K562 (cell line): ENCODE data around the gene ARPC4. TPM values are rescaled to one million over a fixed set of nuclear protein-coding genes. Genes with fewer than 3 reads are reported as not detected.

Source experiments
- ATAC-seq: fragments of 200-7000 bp; cut with Tn5 transposase; 3 replicates; pipeline ENCODE4 v1.9.1; 2020; ENCODE audit warnings: moderate library complexity
- BruUV-seq: library from RNA; stranded (reverse); fragments of 400-500 nt; replicated peaks from 2 replicates; lab custom pipeline; 2021; lab: Mats Ljungman, UMichigan
- CTCF ChIA-PET: fragments of 300-600 bp; formaldehyde crosslinking; extraction: SDS; loops from one replicate; lab custom pipeline; 2021; ENCODE audit warnings: low intra/inter-chr PET ratio; lab: Yijun Ruan, JAX
- POLR2A ChIA-PET: fragments of 300-600, 350-650 bp; sonication (Branson Sonifier 250); formaldehyde crosslinking; extraction: SDS; loops from one replicate; lab custom pipeline; 2021; ENCODE audit warnings: antibody characterized with exemption, inconsistent platforms; lab: Yijun Ruan, JAX
- DNase-seq, 4 experiments: peaks; one replicate each; pipeline versions ENCODE4 v3.0.0 to v3.0.0-alpha.2; 2011 to 2018; ENCODE audit warnings: low spot score in 3 of 4, mixed read lengths in 3 of 4; ENCODE audit errors: extremely low read depth in 1 of 4
- FAIRE-seq: peaks from 2 replicates; lab custom pipeline; 2011; peaks lifted over from hg19 to GRCh38; lab: Jason Lieb, UNC
- H2AFZ ChIP-seq: 2 replicates; pipeline ENCODE4 v1.6.0; 2011; ENCODE audit warnings: low read depth, low read length, control low read depth, inconsistent platforms
- H3K27ac ChIP-seq: fragments of 200-600 bp; 3 replicates; pipeline ENCODE4 v1.8.0; 2011; ENCODE audit warnings: low read depth, mild to moderate bottlenecking, control low read depth, inconsistent platforms, low read length, moderate library complexity, mixed read lengths; ENCODE audit errors: extremely low read depth
- H3K27me3 ChIP-seq, 2 experiments: fragments of 300-600 bp in 1 of 2; 2 replicates in 1 of 2; 3 replicates in 1 of 2; pipeline versions ENCODE4 v1.6.0 to v1.8.0; 2011; ENCODE audit warnings: inconsistent platforms in 2 of 2, low read length in 2 of 2, mild to moderate bottlenecking in 1 of 2, mixed read lengths in 1 of 2, moderate library complexity in 1 of 2; ENCODE audit not compliant: control insufficient read depth in 2 of 2, insufficient read depth in 2 of 2
- H3K36me3 ChIP-seq: fragments of 300-600 bp; 3 replicates; pipeline ENCODE4 v1.8.0; 2011; ENCODE audit warnings: mild to moderate bottlenecking, low read length, inconsistent platforms; ENCODE audit not compliant: control insufficient read depth, insufficient read depth
- H3K4me1 ChIP-seq, 2 experiments: fragments of 200-600 bp in 1 of 2; replicated peaks in 1 of 2; 2 replicates in 1 of 2; 3 replicates in 1 of 2; pipeline versions ENCODE4 v1.5.1 to v1.8.0; 2011; ENCODE audit warnings: inconsistent platforms in 2 of 2, low read length in 2 of 2, mild to moderate bottlenecking in 1 of 2, mixed read lengths in 1 of 2, moderate library complexity in 1 of 2; ENCODE audit not compliant: control insufficient read depth in 2 of 2, insufficient read depth in 2 of 2
- H3K4me2 ChIP-seq: 2 replicates; pipeline ENCODE4 v1.6.1; 2011; ENCODE audit warnings: low read length, control low read depth, inconsistent platforms, mixed read lengths; ENCODE audit not compliant: insufficient read depth
- H3K4me3 ChIP-seq: fragments of 200-600 bp; sonication (generic), shearing (Covaris generic); 2 replicates; pipeline ENCODE4 v1.5.1; 2016; ENCODE audit warnings: control low read depth, inconsistent platforms
- H3K79me2 ChIP-seq: fragments of 200-600 bp; 3 replicates; pipeline ENCODE4 v1.8.0; 2011; ENCODE audit warnings: low read length, inconsistent platforms; ENCODE audit not compliant: control insufficient read depth, insufficient read depth
- H3K9ac ChIP-seq, 2 experiments: 2 replicates each; pipeline versions ENCODE4 v1.6.0 to v1.6.1; 2011; ENCODE audit warnings: low read depth in 2 of 2, low read length in 2 of 2, control low read depth in 1 of 2, inconsistent platforms in 1 of 2, mild to moderate bottlenecking in 1 of 2, mixed read lengths in 1 of 2; ENCODE audit not compliant: insufficient read depth in 1 of 2
- H3K9me1 ChIP-seq: one replicate; pipeline ENCODE4 v1.6.0; 2011; ENCODE audit warnings: inconsistent platforms, mild to moderate bottlenecking, low read length, moderate library complexity; ENCODE audit not compliant: control insufficient read depth, insufficient read depth
- H3K9me3 ChIP-seq: replicated peaks from 2 replicates; pipeline ENCODE4 v1.5.1; 2011; ENCODE audit warnings: low read depth, low read length, inconsistent platforms; ENCODE audit not compliant: control insufficient read depth, insufficient read depth
- H4K20me1 ChIP-seq: replicated peaks from 2 replicates; pipeline ENCODE4 v1.6.1; 2011; ENCODE audit warnings: low read length, inconsistent platforms, mixed read lengths; ENCODE audit not compliant: control insufficient read depth, insufficient read depth
- BCOR ChIP-seq: fragments of 450-650 bp; IDR thresholded peaks from 2 replicates; pipeline ENCODE4 v1.6.1; 2016
- CREB1 ChIP-seq, 2 experiments: sonication (generic) in 1 of 2; formaldehyde crosslinking in 1 of 2; IDR thresholded peaks; 2 replicates each; pipeline versions ENCODE4 v1.6.1 to v1.8.0; 2012 to 2022; ENCODE audit warnings: inconsistent platforms in 1 of 2, mild to moderate bottlenecking in 1 of 2, missing genetic modification reagents in 1 of 2, moderate library complexity in 1 of 2
- CSDE1 ChIP-seq, 2 experiments: fragments of 450-650 bp; IDR thresholded peaks; 2 replicates each; pipeline ENCODE4 v1.6.1; 2016; ENCODE audit warnings: mild to moderate bottlenecking in 1 of 2
- EGR1 ChIP-seq: fragments of 450-650 bp; conservative IDR thresholded peaks from 2 replicates; pipeline ENCODE4 v1.6.1; 2017; ENCODE audit warnings: mild to moderate bottlenecking
- ETS1 ChIP-seq: conservative IDR thresholded peaks from 2 replicates; pipeline ENCODE4 v1.6.1; 2011; ENCODE audit warnings: low read depth, mild to moderate bottlenecking, low read length; ENCODE audit not compliant: control insufficient read depth
- EZH2 ChIP-seq: IDR thresholded peaks from 2 replicates; pipeline ENCODE4 v1.6.1; 2012; ENCODE audit warnings: low read depth, mild to moderate bottlenecking, inconsistent platforms, low read length, borderline replicate concordance
- MBD1 ChIP-seq: fragments of 250-450 bp; sonication (Bioruptor Pico); IDR thresholded peaks from 2 replicates; pipeline ENCODE4 v1.8.0; 2022; ENCODE audit warnings: inconsistent platforms
- POLR2G ChIP-seq: fragments of 200-400 bp; formaldehyde crosslinking; IDR thresholded peaks from 2 replicates; pipeline ENCODE4 v1.6.1; 2017; ENCODE audit warnings: low read depth, mild to moderate bottlenecking, antibody characterized with exemption, low read length, moderate library complexity
- PRPF4 ChIP-seq: fragments of 200-400 bp; formaldehyde crosslinking; IDR thresholded peaks from one replicate; pipeline ENCODE4 v1.6.1; 2017; ENCODE audit warnings: low read length, low read depth, mild to moderate bottlenecking; ENCODE audit not compliant: insufficient read depth, poor library complexity, severe bottlenecking
- SMARCA5 ChIP-seq: fragments of 450-650 bp; IDR thresholded peaks from 2 replicates; pipeline ENCODE4 v1.6.1; 2016
- TARDBP ChIP-seq: fragments of 450-650 bp; IDR thresholded peaks from 2 replicates; pipeline ENCODE4 v1.6.1; 2016
- XRCC4 ChIP-seq: IDR thresholded peaks from one replicate; pipeline ENCODE4 v1.6.1; 2011; ENCODE audit not compliant: insufficient read depth, insufficient read length; ENCODE audit errors: extremely low read depth
- ZFP91 ChIP-seq: sonication (generic); formaldehyde crosslinking; IDR thresholded peaks from 2 replicates; pipeline ENCODE4 v1.8.0; 2022; ENCODE audit warnings: mild to moderate bottlenecking, missing genetic modification reagents
- ZFX ChIP-seq: sonication (generic); formaldehyde crosslinking; IDR thresholded peaks from 2 replicates; pipeline ENCODE4 v1.8.0; 2022; ENCODE audit warnings: mild to moderate bottlenecking, missing genetic modification reagents, moderate library complexity
- ZNF311 ChIP-seq: fragments of 250-450 bp; sonication (Bioruptor Pico); IDR thresholded peaks from 2 replicates; pipeline ENCODE4 v1.4.0; 2020; ENCODE audit warnings: mild to moderate bottlenecking, moderate library complexity
- ZNF408 ChIP-seq: fragments of 250-450 bp; sonication (Bioruptor Pico); IDR thresholded peaks from 2 replicates; pipeline ENCODE4 v1.4.0; 2020; ENCODE audit warnings: low read depth, mild to moderate bottlenecking, moderate library complexity
- ZNF431 ChIP-seq: sonication (generic); formaldehyde crosslinking; IDR thresholded peaks from 2 replicates; pipeline ENCODE4 v1.8.0; 2022; ENCODE audit warnings: mild to moderate bottlenecking, missing genetic modification reagents
- WGBS: fragments of 100-300 bp; shearing (Covaris generic); methylation state at CpG from one replicate; pipeline ENCODE4 v1.1.6; 2016; ENCODE audit warnings: low coverage, mixed read lengths; ENCODE audit not compliant: insufficient coverage; ENCODE audit errors: missing lambda C conversion rate; 5-methylcytosine and 5-hydroxymethylcytosine counted together
- in situ Hi-C: fragments of 300-500 bp; cut with MboI; formaldehyde crosslinking; loops from 4 replicates; pipeline ENCODE4 v1.15.0; 2018; ENCODE audit warnings: inconsistent platforms, mixed read lengths
- intact Hi-C: fragments of 100-400 bp; cut with micrococcal nuclease; formaldehyde crosslinking; loops from 2 replicates; pipeline ENCODE4 v1.14.2; 2022
- polyA plus RNA-seq, 8 experiments: library from polyadenylated mRNA; depleted of rRNA in 4 of 8; stranded (reverse) in 5 of 8; unstranded in 3 of 8; fragments of >200 nt; fragmentation: Nextera tagmentation in 2 of 8; fragmentation: Illumina TruSeq in 1 of 8; extraction: Ambion mirVana in 2 of 8; extraction: Trizol in 1 of 8; gene quantifications; 2 replicates each; pipeline versions ENCODE4 v1.2.1 to v1.2.3, GENCODE V29; 2011 to 2014; ENCODE audit warnings: inconsistent platforms in 1 of 8, missing spikeins in 1 of 8
- total RNA-seq, 7 experiments: library from RNA; depleted of rRNA in 6 of 7; stranded (reverse); fragments of >200 nt in 6 of 7; fragmentation: Illumina TruSeq in 2 of 7; extraction: Trizol in 2 of 7; gene quantifications; 2 replicates each; pipeline versions ENCODE4 v1.2.1 to v1.2.3, GENCODE V29; 2011 to 2021; ENCODE audit warnings: low replicate concordance in 1 of 7

ARPC4 gene
- total and polyA plus RNA-seq, 9 of the 15 experiments (the other 6 are each of a cell fraction or from before 2014, with no cell fraction given) = 20.1 to 153 (median 119) TPM

GRCh38 chr3:9806688-9807589 is 14.1 kb downstream of the ARPC4 start:
- CTCF ChIA-PET = interaction anchor here (0.7 kb wide), 1 partner anchor 520 kb away, joined by 3 read pairs; no protein-coding TSS in a partner anchor
- TSS peak; percentile 34 for BruUV-seq
- Histone ChIP-seq H3K4me1 (peaks cover 0 to 8% of the 10 kb centered on the region in 2 experiments; a peak in 2 of 5 replicates), H2AFZ (no peak overlapping the region), H3K79me2 (no peaks in the 10 kb centered on the region), H3K9me3 (no peaks in the 10 kb centered on the region), H4K20me1 (0 out of 2 replicates have a peak, but pooled peaks cover 3% of the 10 kb centered on the region), H3K36me3 (peaks cover 88% of the 10 kb centered on the region), H3K27me3 (no peaks in the 10 kb centered on the region), H3K27ac (no peak overlapping the region), H3K9me1 (peaks cover 2% of the 10 kb centered on the region), H3K9ac (0 out of 4 replicates have a peak overlapping the region, but pooled peaks of 1 of the 2 experiments have one; percentile 43), H3K4me2 (no peak overlapping the region), H3K4me3 (no peak overlapping the region)
- intact Hi-C loops (no loop called here), in situ Hi-C loops (no loop called here)
- POLR2A ChIA-PET = interaction anchor here (0.5 to 6.7 kb wide), 9 partner anchors 8 to 292 kb away, joined by 3 to 49 read pairs (median 5); partner anchors contain the start of genes ARPC4, EMC3 and TADA3
- ATAC-seq (no peak), FAIRE-seq (no peak), DNase-seq (no peak)
- WGBS = 97% methylated on average over 7 of the region's 7 CpGs
- TF ChIP-seq SMARCA5 (no peak), POLR2G (peak; percentile 58; the same call in 1 of the 2 replicates), ZFP91 (CRISPR knock-in tag) (no peak), CREB1 (IDR thresholded peaks at IDR 0.05) (no peak), CREB1 (CRISPR knock-in tag; IDR thresholded peaks at IDR 0.05) (no peak), ZNF311 (CRISPR knock-in tag) (no peak), ZNF431 (CRISPR knock-in tag) (no peak), ZNF408 (CRISPR knock-in tag) (no peak), BCOR (0 out of 2 replicates have a peak, but pooled peaks have one; percentile 37), ETS1 (0 out of 2 replicates have a peak, but pooled peaks have one; percentile 23), EGR1 (no peak), PRPF4 (no peak), ZFX (CRISPR knock-in tag) (no peak), CSDE1 (IDR thresholded peaks at IDR 0.05) (no peak), MBD1 (no peak), TARDBP (no peak), EZH2 (no peak), XRCC4 (no peak)
